ENCODE results near the gene COL26A1. TPM values are rescaled to one million over a fixed set of nuclear protein-coding genes. Genes with fewer than 3 reads are reported as not detected.

Gene COL26A1
- total and polyA plus RNA-seq, 2 of the 4 experiments (the other 2 are of a cell fraction) = not detected

DNA sequence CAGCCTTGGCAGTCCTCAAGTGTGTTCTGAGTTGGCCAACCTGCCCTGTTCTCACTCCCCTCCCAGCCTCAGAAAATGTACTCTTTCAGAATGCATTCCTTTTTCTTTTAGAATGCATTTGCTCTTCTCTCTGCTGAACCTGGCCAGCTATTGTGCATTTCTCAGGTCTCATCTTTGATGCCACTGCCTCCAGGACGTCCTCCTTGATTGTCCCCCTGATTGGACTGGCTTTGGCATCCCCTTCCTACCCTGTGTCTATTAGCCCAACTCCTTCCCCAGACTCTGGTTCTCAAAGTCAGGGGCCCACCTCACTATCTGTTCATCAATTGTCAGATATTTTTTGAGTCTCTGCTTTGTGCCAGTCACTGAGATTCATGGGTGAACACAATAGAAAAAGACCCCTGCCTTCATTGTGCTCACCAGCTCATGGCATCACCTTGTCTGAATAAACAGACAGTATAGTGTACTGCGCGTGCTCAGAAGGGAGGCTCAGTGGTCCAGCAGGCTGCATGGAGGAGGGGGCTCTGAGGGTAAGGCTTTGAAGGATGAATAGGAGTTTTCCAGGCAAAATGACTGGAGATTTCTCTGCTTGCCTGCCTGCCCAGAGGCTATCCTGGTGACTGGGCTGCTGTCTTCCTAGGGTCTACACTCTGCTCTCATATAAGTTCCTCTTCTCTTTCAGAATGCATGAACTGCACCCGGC lies 169.9 kb downstream of the COL26A1 start:
- H2BK15ac ChIP-seq (ENCODE audit: low read depth, low read length) = no peak overlapping the region
- no peak overlapping the region for H3K18ac ChIP-seq (ENCODE audit: low read depth, low read length)
- ChIA-PET POLR2A (ENCODE audit: unreplicated experiment) (no interaction called here), CTCF (no interaction called here)
- peaks cover 4% of the 10 kb centered on the region; the same call in 1 of the 2 replicates for H3K27me3 ChIP-seq (ENCODE audit: control insufficient read depth, insufficient read depth, low read length)
- no peak overlapping the region for H3K56ac ChIP-seq (ENCODE audit: extremely low read depth, insufficient read depth, low read length)
- in situ Hi-C loops (cut with MboI; ENCODE audit: low sequenced_read_pairs) = no loop called here
- 0 out of 4 replicates have a peak, but pooled peaks cover 0 to 3% of the 10 kb centered on the region in 2 experiments for H3K79me1 ChIP-seq (ENCODE audit: low read depth in 1 of 2, low read length in 2 of 2)
- no peak for ATAC-seq (ENCODE audit: low read depth)
- no peak overlapping the region for H2AFZ ChIP-seq (replicated peaks; ENCODE audit: low read length, poor library complexity)
- no peak overlapping the region for H3K14ac ChIP-seq (replicated peaks; ENCODE audit: low read depth, low read length)
- H3K9me1 ChIP-seq (ENCODE audit: insufficient read depth, low read length) = peaks cover 7% of the 10 kb centered on the region
- H2BK20ac ChIP-seq (ENCODE audit: low read depth, low read length) = no peak overlapping the region
- no peak overlapping the region for H3K4me3 ChIP-seq (ENCODE audit: insufficient read depth, low read depth, low read length)
- H3K4ac ChIP-seq (ENCODE audit: low read depth, low read length) = no peak overlapping the region
- no peak overlapping the region for H2AK5ac ChIP-seq (ENCODE audit: low read depth, low read length)
- no peak overlapping the region for H4K91ac ChIP-seq (ENCODE audit: insufficient read depth, low read depth, low read length)
- no peak overlapping the region for H3K27ac ChIP-seq (ENCODE audit: insufficient read depth, low read length)
- H3K36me3 ChIP-seq (ENCODE audit: control insufficient read depth, insufficient read depth, low read length) = no peaks in the 10 kb centered on the region
- no peak overlapping the region for H3K9ac ChIP-seq (ENCODE audit: low read depth, low read length)
- intact Hi-C loops (cut with micrococcal nuclease) = no loop called here
- H2AK9ac ChIP-seq (replicated peaks; ENCODE audit: low read depth, low read length, poor library complexity) = no peak overlapping the region
- no peak overlapping the region for H2BK5ac ChIP-seq (ENCODE audit: low read depth, low read length, poor library complexity, severe bottlenecking)
- H3K23ac ChIP-seq (ENCODE audit: low read depth, low read length) = no peak overlapping the region
- peaks cover 18% of the 10 kb centered on the region for H3K4me1 ChIP-seq (ENCODE audit: control insufficient read depth, insufficient read depth, low read length)
- no peak for DNase-seq
- H2BK120ac ChIP-seq (ENCODE audit: low read depth, low read length) = no peak overlapping the region
- BruUV-seq (replicated peaks) = no TSS peak
- no peaks in the 10 kb centered on the region for H4K20me1 ChIP-seq (ENCODE audit: insufficient read depth, low read length)
- dilution Hi-C loops (cut with HindIII; ENCODE audit: low sequenced_read_pairs, unreplicated experiment) = no loop called here
- peaks cover 5% of the 10 kb centered on the region for H3K9me3 ChIP-seq (ENCODE audit: control insufficient read depth, insufficient read depth, low read length)
- no peak overlapping the region for H4K8ac ChIP-seq (ENCODE audit: low read depth in 2 of 2, low read length in 2 of 2)
- TF ChIP-seq BHLHE40 (IDR thresholded peaks at IDR 0.05; ENCODE audit: low read depth, low read length) (no peak), FOS (IDR thresholded peaks at IDR 0.05; ENCODE audit: low read depth, low read length) (no peak), RCOR1 (IDR thresholded peaks at IDR 0.05; ENCODE audit: insufficient replicate concordance, low read length) (no peak), POLR2A (IDR thresholded peaks at IDR 0.05; ENCODE audit: low read depth, low read length) (no peak), CHD1 (IDR thresholded peaks at IDR 0.05; ENCODE audit: low read depth, low read length) (no peak), NFE2L2 (IDR thresholded peaks at IDR 0.05; ENCODE audit: low read depth, low read length) (no peak)
- TF ChIP-seq, protein P1, sequence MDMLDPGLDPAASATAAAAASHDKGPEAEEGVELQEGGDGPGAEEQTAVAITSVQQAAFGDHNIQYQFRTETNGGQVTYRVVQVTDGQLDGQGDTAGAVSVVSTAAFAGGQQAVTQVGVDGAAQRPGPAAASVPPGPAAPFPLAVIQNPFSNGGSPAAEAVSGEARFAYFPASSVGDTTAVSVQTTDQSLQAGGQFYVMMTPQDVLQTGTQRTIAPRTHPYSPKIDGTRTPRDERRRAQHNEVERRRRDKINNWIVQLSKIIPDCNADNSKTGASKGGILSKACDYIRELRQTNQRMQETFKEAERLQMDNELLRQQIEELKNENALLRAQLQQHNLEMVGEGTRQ (IDR thresholded peaks at IDR 0.05; ENCODE audit: low read depth, low read length) = no peak
- TF ChIP-seq, protein P2, sequence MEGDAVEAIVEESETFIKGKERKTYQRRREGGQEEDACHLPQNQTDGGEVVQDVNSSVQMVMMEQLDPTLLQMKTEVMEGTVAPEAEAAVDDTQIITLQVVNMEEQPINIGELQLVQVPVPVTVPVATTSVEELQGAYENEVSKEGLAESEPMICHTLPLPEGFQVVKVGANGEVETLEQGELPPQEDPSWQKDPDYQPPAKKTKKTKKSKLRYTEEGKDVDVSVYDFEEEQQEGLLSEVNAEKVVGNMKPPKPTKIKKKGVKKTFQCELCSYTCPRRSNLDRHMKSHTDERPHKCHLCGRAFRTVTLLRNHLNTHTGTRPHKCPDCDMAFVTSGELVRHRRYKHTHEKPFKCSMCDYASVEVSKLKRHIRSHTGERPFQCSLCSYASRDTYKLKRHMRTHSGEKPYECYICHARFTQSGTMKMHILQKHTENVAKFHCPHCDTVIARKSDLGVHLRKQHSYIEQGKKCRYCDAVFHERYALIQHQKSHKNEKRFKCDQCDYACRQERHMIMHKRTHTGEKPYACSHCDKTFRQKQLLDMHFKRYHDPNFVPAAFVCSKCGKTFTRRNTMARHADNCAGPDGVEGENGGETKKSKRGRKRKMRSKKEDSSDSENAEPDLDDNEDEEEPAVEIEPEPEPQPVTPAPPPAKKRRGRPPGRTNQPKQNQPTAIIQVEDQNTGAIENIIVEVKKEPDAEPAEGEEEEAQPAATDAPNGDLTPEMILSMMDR (conservative IDR thresholded peaks at IDR 0.05; ENCODE audit: low read depth, low read length) = no peak
- 100% methylated on average over 1 of the region's 4 CpGs; no CpG with 5 or more reads in 1 of the 2 experiments for WGBS, 2 experiments (ENCODE audit: extremely low coverage in 2 of 2, insufficient read length in 1 of 2)
- H4K5ac ChIP-seq (ENCODE audit: low read depth, low read length) = no peak overlapping the region
- H3K4me2 ChIP-seq (ENCODE audit: low read depth, low read length) = no peak overlapping the region
